IPS DF 6.9 (cell line): ENCODE results near the gene PGF.
"Not testable (repeated sequence)": the region's sequence is repeated elsewhere in the genome, so short reads cannot be mapped to it uniquely, and the experiment has no call there.

Experiments used
- DNase-seq: peaks from one replicate; pipeline ENCODE4 v3.0.0-alpha.2; 2013; ENCODE audit warnings: low read depth, low spot score
- H3K27ac ChIP-seq: one replicate; pipeline ENCODE4 v1.5.1; 2013; ENCODE audit warnings: low read length, control low read depth
- H3K27me3 ChIP-seq: 2 replicates; pipeline ENCODE4 v1.6.1; 2013; ENCODE audit warnings: mild to moderate bottlenecking, low read length; ENCODE audit not compliant: control insufficient read depth, insufficient read depth
- H3K36me3 ChIP-seq: 2 replicates; pipeline ENCODE4 v1.6.1; 2013; ENCODE audit warnings: low read length; ENCODE audit not compliant: control insufficient read depth, insufficient read depth
- H3K4me1 ChIP-seq: 2 replicates; pipeline ENCODE4 v1.6.1; 2013; ENCODE audit warnings: low read length; ENCODE audit not compliant: control insufficient read depth, insufficient read depth
- H3K4me3 ChIP-seq: 2 replicates; pipeline ENCODE4 v1.5.1; 2013; ENCODE audit warnings: mild to moderate bottlenecking, low read length
- H3K9me3 ChIP-seq: 2 replicates; pipeline ENCODE4 v1.6.1; 2013; ENCODE audit warnings: low read length, inconsistent platforms; ENCODE audit not compliant: control insufficient read depth, insufficient read depth
- WGBS: extraction: QIAGEN DNeasy Blood & Tissue Kit; methylation state at CpG from one replicate; pipeline ENCODE4 v1.1.7; 2013; ENCODE audit warnings: mixed read lengths, missing lambda C conversion rate; ENCODE audit not compliant: insufficient read length, insufficient coverage; 5-methylcytosine and 5-hydroxymethylcytosine counted together

Gene PGF

GRCh38 chr14:74941676-74942097 is 13.7 kb downstream of the PGF start:
- no peak overlapping the region for H3K4me3 ChIP-seq

DNA sequence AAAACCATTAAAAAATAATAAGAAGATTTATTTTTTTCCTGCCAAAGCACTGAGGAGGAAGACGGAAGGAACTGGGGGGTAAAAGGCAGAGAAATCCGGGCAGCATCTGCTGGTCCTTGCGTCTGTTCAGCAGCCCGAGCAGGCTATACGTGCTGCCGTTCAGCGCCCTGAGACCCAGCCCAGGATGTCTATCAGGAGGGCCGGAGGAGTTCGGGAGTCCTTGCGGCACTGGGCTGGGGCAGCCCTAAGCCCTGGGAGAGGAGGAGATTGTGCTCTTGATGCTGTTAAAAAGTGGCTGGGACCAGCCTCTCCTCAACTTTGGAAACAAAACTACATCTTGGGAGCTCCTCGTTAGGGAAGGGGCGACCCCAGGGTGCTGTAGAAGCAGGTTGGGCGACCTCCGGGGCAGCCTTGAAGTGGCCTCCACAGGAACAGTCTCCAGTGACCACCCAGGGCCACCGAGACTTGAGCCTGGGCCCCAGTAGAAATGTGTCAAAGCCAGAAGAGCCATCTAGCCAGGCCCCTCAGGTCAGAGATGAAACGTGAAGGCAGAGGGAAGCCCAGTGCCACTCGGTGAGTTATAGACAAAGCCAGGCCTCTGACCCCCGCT is 14.3 kb downstream of the PGF start:
- DNase-seq, result no peak
- Histone ChIP-seq H3K4me1 (0 out of 2 replicates have a peak, but pooled peaks cover 1% of the 10 kb centered on the region), H3K36me3 (no peaks in the 10 kb centered on the region), H3K27me3 (no peaks in the 10 kb centered on the region), H3K27ac (no peak overlapping the region), H3K4me3 (no peak overlapping the region), H3K9me3 (no peaks in the 10 kb centered on the region)
- WGBS, result no CpG with 5 or more reads among the region's 18 CpGs

More at GRCh38 chr14:74941676-74942097, 13.7 kb downstream of the PGF start:
- Histone ChIP-seq H3K9me3 (no peaks in the 10 kb centered on the region), H3K27ac (no peak overlapping the region), H3K27me3 (no peaks in the 10 kb centered on the region), H3K4me1 (0 out of 2 replicates have a peak, but pooled peaks cover 3% of the 10 kb centered on the region), H3K36me3 (no peaks in the 10 kb centered on the region)
- no CpG with 5 or more reads among the region's 13 CpGs for WGBS
- no peak for DNase-seq

GRCh38 chr14:74938531-74939495 is 16.6 kb downstream of the PGF start:
- Histone ChIP-seq H3K4me1 (no peaks in the 10 kb centered on the region), H3K4me3 (no peak overlapping the region), H3K27me3 (no peaks in the 10 kb centered on the region), H3K9me3 (no peaks in the 10 kb centered on the region), H3K36me3 (no peaks in the 10 kb centered on the region), H3K27ac (no peak overlapping the region)
- no CpG with 5 or more reads among the region's 10 CpGs for WGBS
- no peak for DNase-seq

- Histone ChIP-seq H3K27me3 (no peaks in the 10 kb centered on the region), H3K4me1 (no peaks in the 10 kb centered on the region), H3K9me3 (no peaks in the 10 kb centered on the region), H3K4me3 (no peak overlapping the region), H3K27ac (no peak overlapping the region), H3K36me3 (no peaks in the 10 kb centered on the region)
- no peak for DNase-seq
- WGBS, result no CpG with 5 or more reads among the region's 2 CpGs
Measured at GRCh38 chr14:74937171-74937570, 18.2 kb downstream of the PGF start.

DNA sequence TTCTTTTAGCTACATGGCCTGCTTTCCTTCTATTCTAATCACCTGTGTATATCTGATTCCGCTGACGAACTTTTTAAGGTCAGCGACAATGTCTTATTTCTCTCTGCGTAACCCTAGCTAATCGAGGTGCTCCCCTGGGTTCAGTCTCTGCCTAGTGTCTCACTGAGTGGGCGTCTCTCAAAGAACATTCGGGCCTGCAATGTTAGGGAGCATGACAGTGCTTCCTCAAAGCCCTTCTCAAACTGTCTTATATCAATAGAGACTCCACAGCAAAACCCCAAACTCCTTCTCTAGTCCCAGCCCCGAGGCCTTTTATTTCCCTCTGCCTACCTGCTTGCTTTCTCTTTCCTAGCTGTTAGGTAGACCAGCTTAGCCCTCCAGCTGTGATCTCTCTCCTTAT is 18.7 kb downstream of the PGF start:
- no peak overlapping the region for H3K4me3 ChIP-seq
- H3K4me1 ChIP-seq, result no peaks in the 10 kb centered on the region
- WGBS, result no CpG with 5 or more reads among the region's 8 CpGs
- H3K9me3 ChIP-seq, result no peaks in the 10 kb centered on the region
- no peaks in the 10 kb centered on the region for H3K36me3 ChIP-seq
- DNase-seq, result no peak
- no peaks in the 10 kb centered on the region for H3K27me3 ChIP-seq
- H3K27ac ChIP-seq, result no peak overlapping the region

DNA sequence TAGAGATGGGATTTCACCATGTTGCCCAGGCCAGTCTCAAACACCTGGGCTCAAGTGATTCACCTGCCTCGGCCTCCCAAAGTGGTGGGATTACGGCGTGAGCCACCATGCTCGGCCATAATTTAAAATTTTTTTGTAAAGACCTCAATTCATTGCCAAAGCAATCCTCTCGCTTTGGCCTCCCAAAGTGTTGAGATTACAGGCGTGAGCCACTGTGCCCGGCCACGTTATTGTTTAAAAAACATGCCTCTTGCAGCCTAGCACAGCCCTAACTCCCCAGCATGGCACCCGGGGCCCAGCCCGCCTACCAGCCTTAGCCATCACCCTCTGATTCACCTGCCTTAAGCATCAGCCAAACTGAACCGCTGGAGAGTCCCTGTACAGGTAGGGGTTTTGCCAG is 19.2 kb downstream of the PGF start:
- H3K9me3 ChIP-seq, result no peaks in the 10 kb centered on the region
- no peak overlapping the region for H3K27ac ChIP-seq
- no peak overlapping the region for H3K4me3 ChIP-seq
- no CpG with 5 or more reads among the region's 11 CpGs for WGBS
- no peaks in the 10 kb centered on the region for H3K4me1 ChIP-seq
- no peaks in the 10 kb centered on the region for H3K27me3 ChIP-seq
- DNase-seq, result no peak
- no peaks in the 10 kb centered on the region for H3K36me3 ChIP-seq

- H3K9me3 ChIP-seq, result no peaks in the 10 kb centered on the region
- no peak for DNase-seq
- WGBS, result no CpG with 5 or more reads among the region's 9 CpGs
- H3K36me3 ChIP-seq, result no peaks in the 10 kb centered on the region
- H3K27ac ChIP-seq, result no peak overlapping the region
- H3K4me3 ChIP-seq, result no peak overlapping the region
- no peaks in the 10 kb centered on the region for H3K27me3 ChIP-seq
- H3K4me1 ChIP-seq, result no peaks in the 10 kb centered on the region
Measured at GRCh38 chr14:74935360-74935680, 20.1 kb downstream of the PGF start.

DNA sequence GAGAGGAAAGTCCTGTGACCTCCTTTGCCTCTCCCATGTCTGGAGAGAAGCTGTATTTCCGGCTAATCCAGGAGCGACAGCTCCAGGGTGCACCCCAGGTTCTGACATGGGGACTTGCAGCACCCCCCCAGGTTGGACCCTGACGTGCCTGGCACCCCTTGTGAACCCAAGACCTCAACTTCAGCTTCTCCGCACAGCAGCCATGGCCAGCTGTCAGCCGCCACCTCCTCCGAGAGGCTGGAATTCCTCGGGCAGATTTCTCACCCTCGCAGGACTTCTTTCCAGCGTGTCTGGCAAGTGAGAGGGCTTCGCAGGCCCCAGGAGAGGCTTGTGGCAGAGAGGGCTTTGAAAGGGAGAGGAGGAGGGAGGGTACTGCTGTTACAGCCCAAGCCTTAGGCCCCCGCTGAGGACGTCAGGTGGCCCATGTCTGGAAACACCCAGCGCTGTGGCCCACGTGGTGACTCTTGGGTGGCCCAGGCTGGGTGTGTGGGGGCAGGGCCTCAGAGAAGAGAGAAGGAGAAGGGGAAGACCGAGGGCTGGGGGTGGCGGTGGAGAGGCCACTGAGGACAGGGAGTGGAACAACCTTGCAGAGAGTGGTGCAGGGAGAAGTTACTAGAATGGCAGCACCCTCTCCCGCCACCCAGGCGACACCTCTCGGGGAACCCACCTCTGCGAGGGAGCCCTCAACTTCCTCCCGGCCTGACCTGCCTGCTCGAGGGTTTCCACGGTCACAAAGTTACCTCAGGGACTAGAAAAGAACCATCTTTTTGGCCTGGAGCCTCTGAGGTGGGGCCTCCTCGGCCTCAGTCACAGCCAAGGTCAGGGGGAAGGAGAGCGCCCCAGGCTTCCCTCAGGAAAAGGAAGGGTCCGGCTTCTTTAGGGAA is 20.7 kb downstream of the PGF start:
- no CpG with 5 or more reads among the region's 26 CpGs for WGBS
- Histone ChIP-seq H3K4me3 (no peak overlapping the region), H3K27ac (no peak overlapping the region), H3K36me3 (no peaks in the 10 kb centered on the region), H3K27me3 (no peaks in the 10 kb centered on the region), H3K4me1 (no peaks in the 10 kb centered on the region), H3K9me3 (no peaks in the 10 kb centered on the region)
- DNase-seq, result no peak

DNA sequence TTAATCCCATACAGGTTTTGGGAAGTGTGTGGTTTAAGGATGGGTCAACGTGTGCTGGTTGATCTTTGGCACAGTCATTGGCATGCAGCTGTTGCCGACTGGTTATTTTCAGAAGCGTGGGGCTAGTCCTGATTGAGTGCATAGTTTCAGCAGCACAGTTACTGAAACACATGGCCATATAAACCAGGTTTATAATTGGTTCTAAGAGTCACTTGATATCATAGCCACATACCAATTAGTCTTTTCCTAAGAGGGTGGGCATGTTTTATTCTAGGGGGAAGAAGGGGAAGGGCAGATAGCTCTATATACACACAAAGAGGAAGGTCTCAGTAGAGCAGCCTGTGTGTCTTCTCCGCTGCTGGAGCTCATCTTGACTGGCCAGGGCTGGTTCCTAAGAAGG is 21.4 kb downstream of the PGF start:
- no peak for DNase-seq
- H3K9me3 ChIP-seq, result no peaks in the 10 kb centered on the region
- no peak overlapping the region for H3K27ac ChIP-seq
- no peaks in the 10 kb centered on the region for H3K4me1 ChIP-seq
- no peaks in the 10 kb centered on the region for H3K27me3 ChIP-seq
- H3K36me3 ChIP-seq, result no peaks in the 10 kb centered on the region
- H3K4me3 ChIP-seq, result no peak overlapping the region
- WGBS, result no CpG with 5 or more reads among the region's 4 CpGs

DNA sequence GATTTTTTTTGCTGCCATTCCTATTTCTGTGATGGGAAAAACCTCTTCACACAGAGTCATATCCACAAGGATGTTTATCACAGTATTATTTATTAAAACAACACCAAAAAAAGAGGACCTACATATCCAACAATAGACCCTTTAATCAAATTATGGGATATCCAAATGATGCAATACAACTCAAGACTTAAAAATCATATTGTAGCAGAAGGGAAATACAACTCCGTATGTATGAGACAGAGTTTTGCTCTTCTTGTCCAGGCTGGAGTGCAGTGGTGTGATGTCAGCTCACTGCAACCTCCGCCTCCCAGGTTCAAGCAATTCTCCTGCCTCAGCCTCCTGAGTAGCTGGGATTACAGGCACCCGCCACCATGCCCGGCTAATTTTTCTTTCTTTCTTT is 22.5 kb downstream of the PGF start:
- not testable (repeated sequence) for DNase-seq, H3K27me3 ChIP-seq, H3K36me3 ChIP-seq, H3K9me3 ChIP-seq, H3K27ac ChIP-seq, H3K4me3 ChIP-seq, H3K4me1 ChIP-seq
- WGBS, result no CpG with 5 or more reads among the region's 4 CpGs
